CD14-positive monocyte (primary cell): ENCODE results near the gene SERINC1. TPM values are rescaled to one million over a fixed set of nuclear protein-coding genes. Genes with fewer than 3 reads are reported as not detected.
"Not testable (repeated sequence)": the region's sequence is repeated elsewhere in the genome, so short reads cannot be mapped to it uniquely, and the experiment has no call there.

Experiments
- DNase-seq, 3 donors: peaks; one replicate each; pipeline ENCODE4 v3.0.0-alpha.2; 2011 to 2022
- H2AFZ ChIP-seq: 2 replicates; pipeline ENCODE4 v1.6.0; 2012; ENCODE audit warnings: mild to moderate bottlenecking, low read depth, low read length, inconsistent platforms; ENCODE audit not compliant: insufficient read depth, poor library complexity, severe bottlenecking
- H3K27ac ChIP-seq, 2 donors: 1 replicate in 1 of 2; 2 replicates in 1 of 2; pipeline ENCODE4 v1.5.1; 2012 to 2013; ENCODE audit warnings: low read length in 2 of 2, control low read depth in 1 of 2, inconsistent platforms in 1 of 2, low read depth in 1 of 2, mild to moderate bottlenecking in 1 of 2
- H3K27me3 ChIP-seq, 2 donors: one replicate each; pipeline versions ENCODE4 v1.6.0 to v1.6.1; 2011 to 2013; ENCODE audit warnings: low read length in 2 of 2; ENCODE audit not compliant: control insufficient read depth in 2 of 2, insufficient read depth in 2 of 2
- H3K36me3 ChIP-seq, 2 donors: replicated peaks in 1 of 2; 1 replicate in 1 of 2; 2 replicates in 1 of 2; pipeline versions ENCODE4 v1.5.1 to v1.6.1; 2012 to 2013; ENCODE audit warnings: low read length in 2 of 2, control low read depth in 1 of 2, inconsistent platforms in 1 of 2, mild to moderate bottlenecking in 1 of 2; ENCODE audit not compliant: insufficient read depth in 2 of 2, control insufficient read depth in 1 of 2
- H3K4me1 ChIP-seq, 2 donors: 1 replicate in 1 of 2; 2 replicates in 1 of 2; pipeline versions ENCODE4 v1.5.1 to v1.6.1; 2012 to 2013; ENCODE audit warnings: low read length in 2 of 2, control low read depth in 1 of 2, inconsistent platforms in 1 of 2, mild to moderate bottlenecking in 1 of 2, moderate library complexity in 1 of 2; ENCODE audit not compliant: insufficient read depth in 2 of 2, control insufficient read depth in 1 of 2
- H3K4me2 ChIP-seq: replicated peaks from 2 replicates; pipeline ENCODE3; 2012; ENCODE audit warnings: low read length, moderate library complexity, mild to moderate bottlenecking; ENCODE audit not compliant: poor library complexity, severe bottlenecking; ENCODE audit errors: extremely low read depth
- H3K4me3 ChIP-seq, 3 experiments: fragments of 200-600 bp in 1 of 3; sonication (generic) in 1 of 3; replicated peaks in 1 of 3; 1 replicate in 2 of 3; 2 replicates in 1 of 3; pipeline ENCODE4 v1.5.1; 2011 to 2013; ENCODE audit warnings: low read length in 3 of 3, mild to moderate bottlenecking in 3 of 3, control low read depth in 2 of 3, low read depth in 2 of 3, inconsistent platforms in 1 of 3, moderate library complexity in 1 of 3
- H3K79me2 ChIP-seq: 2 replicates; pipeline ENCODE4 v1.6.0; 2012; ENCODE audit warnings: mild to moderate bottlenecking, control low read depth, inconsistent platforms, low read length, moderate library complexity; ENCODE audit not compliant: insufficient read depth
- H3K9ac ChIP-seq: 2 replicates; pipeline ENCODE4 v1.6.0; 2017; ENCODE audit warnings: low read length, mild to moderate bottlenecking; ENCODE audit not compliant: insufficient read depth, poor library complexity, severe bottlenecking
- H3K9me3 ChIP-seq, 2 donors: replicated peaks in 1 of 2; 1 replicate in 1 of 2; 2 replicates in 1 of 2; pipeline versions ENCODE4 v1.5.1 to v1.6.1; 2012 to 2013; ENCODE audit warnings: low read length in 2 of 2, control low read depth in 1 of 2; ENCODE audit not compliant: control insufficient read depth in 1 of 2, insufficient read depth in 1 of 2
- H4K20me1 ChIP-seq: 2 replicates; pipeline ENCODE4 v1.6.0; 2012; ENCODE audit warnings: mild to moderate bottlenecking, low read length, control low read depth, moderate library complexity; ENCODE audit not compliant: insufficient read depth
- H3K27ac Mint-ChIP-seq, 7 donors: one replicate each; pipeline ENCODE4 v1.8.0; 2020; ENCODE audit warnings: mild to moderate bottlenecking in 7 of 7, mixed read lengths in 7 of 7, moderate library complexity in 6 of 7, inconsistent platforms in 2 of 7
- H3K27me3 Mint-ChIP-seq, 3 donors: one replicate each; pipeline ENCODE4 v1.8.0; 2021 to 2022; ENCODE audit warnings: low read depth in 3 of 3, mild to moderate bottlenecking in 3 of 3, mixed read lengths in 3 of 3, moderate library complexity in 3 of 3, inconsistent platforms in 1 of 3
- H3K36me3 Mint-ChIP-seq, 2 donors: one replicate each; pipeline ENCODE4 v1.8.0; 2020; ENCODE audit warnings: mixed read lengths in 2 of 2, inconsistent platforms in 1 of 2, mild to moderate bottlenecking in 1 of 2
- H3K4me1 Mint-ChIP-seq: one replicate; pipeline ENCODE4 v1.8.0; 2020; ENCODE audit warnings: mild to moderate bottlenecking, mixed read lengths
- H3K4me3 Mint-ChIP-seq, 2 donors: one replicate each; pipeline ENCODE4 v1.8.0; 2020; ENCODE audit warnings: mild to moderate bottlenecking in 2 of 2, mixed read lengths in 2 of 2, moderate library complexity in 1 of 2
- H3K9me3 Mint-ChIP-seq, 7 donors: one replicate each; pipeline ENCODE4 v1.8.0; 2020 to 2022; ENCODE audit warnings: mixed read lengths in 7 of 7, mild to moderate bottlenecking in 6 of 7, moderate library complexity in 6 of 7, inconsistent platforms in 2 of 7
- WGBS: methylation state at CpG from one replicate; pipeline ENCODE4 v1.1.5; 2013; ENCODE audit warnings: missing lambda C conversion rate; ENCODE audit not compliant: insufficient coverage; 5-methylcytosine and 5-hydroxymethylcytosine counted together
- intact Hi-C, 2 donors: fragments of 100-400 bp; cut with micrococcal nuclease; formaldehyde crosslinking; loops; one replicate each; pipeline versions ENCODE4 v1.15.0 to v1.15.1; 2023
- polyA minus RNA-seq: library from RNA; depleted of rRNA, polyadenylated mRNA; stranded (reverse); fragments of >200 nt; gene quantifications from 2 replicates; pipeline ENCODE4 v1.2.3, GENCODE V29; 2012
- polyA plus RNA-seq, 3 donors: library from polyadenylated mRNA; depleted of rRNA in 1 of 3; unstranded in 2 of 3; stranded (reverse) in 1 of 3; fragments of 300-500 nt in 2 of 3; fragments of >200 nt in 1 of 3; fragmentation: Illumina TruSeq in 2 of 3; gene quantifications; 1 replicate in 2 of 3; 2 replicates in 1 of 3; pipeline ENCODE4 v1.2.3, GENCODE V29; 2012 to 2021
- total RNA-seq, 12 experiments: library from RNA in 1 of 12; stranded (reverse) in 1 of 12; fragments of 120-200 nt in 1 of 12; gene quantifications; one replicate each; pipeline ENCODE4 v1.2.4 and lab custom pipeline; 2013 to 2026; ENCODE audit warnings: mixed read lengths in 6 of 12, inconsistent platforms in 1 of 12
- TF ChIP-seq, protein P1 (sequence below): fragments of 200-600 bp; IDR thresholded peaks from one replicate; pipeline ENCODE4 v1.8.0; 2022; ENCODE audit warnings: antibody characterized with exemption, mild to moderate bottlenecking

Gene SERINC1
- total RNA-seq (2013): 152 TPM
- polyA plus RNA-seq (100 to 1,000 TPM in 2 of 3 donors, 10 to 100 TPM in 1; 38.9 to 161 (median 125) TPM), polyA minus RNA-seq (51.3 and 79.1 TPM in 2 replicates), total RNA-seq (lab: John Stamatoyannopoulos, UW) (324 to 646 (median 468) reads per million in 11 experiments)

DNA sequence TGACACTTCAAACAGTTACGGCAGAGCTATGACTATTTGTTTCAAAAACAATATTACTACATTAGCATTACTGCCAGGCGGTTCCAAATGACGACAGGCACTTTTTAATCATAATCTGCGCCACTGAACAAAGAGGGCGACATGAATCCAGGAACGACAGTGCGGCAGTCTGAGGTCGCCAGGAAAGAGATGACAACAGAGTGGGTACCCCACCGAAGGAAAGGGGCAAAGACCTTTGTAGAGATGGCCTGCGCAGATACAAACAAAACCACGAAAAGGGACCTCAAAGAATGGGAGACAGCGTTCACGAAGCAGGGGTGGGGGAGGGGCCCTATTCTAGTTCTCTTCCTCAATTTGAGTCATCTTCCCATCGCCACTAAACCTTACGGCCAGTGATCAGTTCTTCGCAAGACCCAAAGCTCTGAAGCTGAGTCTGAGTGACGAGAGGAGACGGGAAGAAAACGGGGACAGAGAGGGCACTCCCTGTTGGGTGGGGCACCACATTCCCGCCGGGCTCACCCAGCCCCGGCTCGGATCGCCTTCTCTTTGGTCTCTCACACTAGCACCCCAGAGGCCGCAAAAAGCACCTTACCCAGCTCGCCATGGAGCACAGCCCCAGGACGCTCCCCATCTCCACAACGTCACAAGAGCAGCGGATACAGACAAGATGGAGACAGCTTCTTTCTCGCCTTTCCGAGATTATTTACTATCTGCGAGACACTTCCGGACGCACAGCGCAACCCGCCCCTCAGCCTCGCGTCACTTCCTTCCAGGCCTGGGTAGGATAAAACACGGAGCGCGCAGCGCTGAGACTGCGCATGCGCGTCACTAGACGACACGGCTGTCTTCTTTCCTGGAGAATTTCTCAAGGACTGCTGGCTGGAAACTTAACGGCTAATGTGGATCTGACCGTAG, at the start of gene SERINC1:
Gene SERINC1 (minus strand): TSS at position 701 of the 915 bp plus-strand sequence. CDS start 70 bp downstream, at position 631.
- TF ChIP-seq, protein P1, sequence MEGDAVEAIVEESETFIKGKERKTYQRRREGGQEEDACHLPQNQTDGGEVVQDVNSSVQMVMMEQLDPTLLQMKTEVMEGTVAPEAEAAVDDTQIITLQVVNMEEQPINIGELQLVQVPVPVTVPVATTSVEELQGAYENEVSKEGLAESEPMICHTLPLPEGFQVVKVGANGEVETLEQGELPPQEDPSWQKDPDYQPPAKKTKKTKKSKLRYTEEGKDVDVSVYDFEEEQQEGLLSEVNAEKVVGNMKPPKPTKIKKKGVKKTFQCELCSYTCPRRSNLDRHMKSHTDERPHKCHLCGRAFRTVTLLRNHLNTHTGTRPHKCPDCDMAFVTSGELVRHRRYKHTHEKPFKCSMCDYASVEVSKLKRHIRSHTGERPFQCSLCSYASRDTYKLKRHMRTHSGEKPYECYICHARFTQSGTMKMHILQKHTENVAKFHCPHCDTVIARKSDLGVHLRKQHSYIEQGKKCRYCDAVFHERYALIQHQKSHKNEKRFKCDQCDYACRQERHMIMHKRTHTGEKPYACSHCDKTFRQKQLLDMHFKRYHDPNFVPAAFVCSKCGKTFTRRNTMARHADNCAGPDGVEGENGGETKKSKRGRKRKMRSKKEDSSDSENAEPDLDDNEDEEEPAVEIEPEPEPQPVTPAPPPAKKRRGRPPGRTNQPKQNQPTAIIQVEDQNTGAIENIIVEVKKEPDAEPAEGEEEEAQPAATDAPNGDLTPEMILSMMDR: no peak
- peak within 1 kb of the TSS; percentile 87 for H2AFZ ChIP-seq
- H3K27ac Mint-ChIP-seq: peak within 1 kb of the TSS; percentile 99 to 100 (median 100)
- peak within 1 kb of the TSS; percentile 92 to 100 for H3K4me3 Mint-ChIP-seq
- WGBS: under 1% methylated on average over 41 of the region's 49 CpGs
- no peaks in the 10 kb centered on the region for H3K9me3 ChIP-seq
- peaks cover 38% of the 10 kb centered on the region for H4K20me1 ChIP-seq
- H3K36me3 ChIP-seq: peaks cover 0 to 12% of the 10 kb centered on the region in 2 donors
- H3K27me3 Mint-ChIP-seq: peaks cover 0 to 2% (median 0%) of the 10 kb centered on the region in 3 donors
- peaks cover 20 to 25% of the 10 kb centered on the region in 2 donors for H3K4me1 ChIP-seq
- peak within 1 kb of the TSS; percentile 88 to 92 (median 89) for H3K4me3 ChIP-seq
- H3K9ac ChIP-seq: peak within 1 kb of the TSS; percentile 98
- H3K36me3 Mint-ChIP-seq: peaks cover 13 to 19% of the 10 kb centered on the region in 2 donors
- no peaks in the 10 kb centered on the region for H3K27me3 ChIP-seq
- no peaks in the 10 kb centered on the region for H3K9me3 Mint-ChIP-seq
- H3K27ac ChIP-seq: peak within 1 kb of the TSS; percentile 94 to 100
- peaks cover 28% of the 10 kb centered on the region for H3K4me1 Mint-ChIP-seq
- H3K4me2 ChIP-seq: peak within 1 kb of the TSS; percentile 87
- H3K79me2 ChIP-seq: peaks cover 53% of the 10 kb centered on the region
- intact Hi-C loops: loop anchor here (5.0 to 10.0 kb wide), 3 partner anchors 67 to 243 kb away; no protein-coding TSS in a partner anchor
- peak; percentile 95 to 97 (median 95) for DNase-seq

GRCh38 chr6:122511193-122511924, 39.8 kb upstream of the SERINC1 start:
- Histone ChIP-seq H2AFZ (no peak overlapping the region), H3K36me3 (no peaks in the 10 kb centered on the region), H3K27me3 (no peaks in the 10 kb centered on the region), H3K4me2 (no peak overlapping the region), H4K20me1 (no peaks in the 10 kb centered on the region), H3K9ac (no peak overlapping the region), H3K79me2 (no peaks in the 10 kb centered on the region), H3K9me3 (peaks cover 0 to 2% of the 10 kb centered on the region in 2 donors), H3K27ac (no peak overlapping the region), H3K4me3 (no peak overlapping the region), H3K4me1 (no peaks in the 10 kb centered on the region)
- no peak for DNase-seq
- no peaks in the 10 kb centered on the region for H3K4me1 Mint-ChIP-seq
- peaks cover 0 to 1% (median 0%) of the 10 kb centered on the region in 3 donors for H3K27me3 Mint-ChIP-seq
- no peaks in the 10 kb centered on the region for H3K36me3 Mint-ChIP-seq
- peaks cover 3 to 20% (median 13%) of the 10 kb centered on the region in 7 donors for H3K9me3 Mint-ChIP-seq
- 100% methylated on average over 4 of the region's 13 CpGs for WGBS
- intact Hi-C loops: no loop called here
- no peak overlapping the region for H3K4me3 Mint-ChIP-seq
- TF ChIP-seq, protein P1: no peak
- H3K27ac Mint-ChIP-seq: peak overlapping the region in 1 of 7 donors; percentile 46

DNA sequence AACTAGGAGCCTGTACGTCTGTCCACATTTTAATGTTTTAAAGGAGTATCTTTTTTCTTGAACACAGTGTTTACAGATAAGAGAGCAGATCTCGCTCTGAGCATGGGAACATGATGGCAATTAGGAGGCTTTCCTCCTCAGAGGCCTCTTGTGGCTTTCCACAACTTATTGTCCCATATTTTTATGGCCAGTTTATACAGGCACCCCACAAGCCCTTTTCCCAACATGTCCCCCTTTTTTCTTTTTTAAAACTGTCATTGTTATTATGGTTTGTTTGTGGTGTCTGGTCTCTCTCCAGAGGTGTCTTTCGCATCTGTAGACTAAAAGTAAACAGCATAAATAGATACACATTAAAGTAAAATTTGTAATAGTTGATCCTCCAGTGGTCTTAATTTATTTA, 33.6 kb upstream of the SERINC1 start:
- intact Hi-C loops, H3K27me3 ChIP-seq, H3K27ac Mint-ChIP-seq, H3K27me3 Mint-ChIP-seq, H3K4me3 ChIP-seq, H3K4me2 ChIP-seq, H3K9ac ChIP-seq, H3K4me1 ChIP-seq, DNase-seq, H4K20me1 ChIP-seq, H3K4me1 Mint-ChIP-seq, H3K36me3 Mint-ChIP-seq, H2AFZ ChIP-seq, H3K4me3 Mint-ChIP-seq, H3K36me3 ChIP-seq, H3K27ac ChIP-seq, H3K79me2 ChIP-seq: not testable (repeated sequence)
- H3K9me3 ChIP-seq: peaks cover 17 to 23% of the 10 kb centered on the region in 2 donors
- 100% methylated on average over 1 of the region's 3 CpGs for WGBS
- peaks cover 18 to 45% (median 24%) of the 10 kb centered on the region in 7 donors for H3K9me3 Mint-ChIP-seq
